Measurements from ENCODE around the gene TMEM248. TPM values are rescaled to one million over a fixed set of nuclear protein-coding genes. Genes with fewer than 3 reads are reported as not detected.
A peak's percentile ranks its signal among the peaks of the same experiment; 100 is the strongest.

Gene TMEM248
- total and polyA plus RNA-seq, 12 donors: 10.2 to 53.4 (median 43.8) TPM

GRCh38 chr7:66925255-66925654 lies 4.2 kb downstream of the TMEM248 start:
- Histone ChIP-seq H3K36me3 (peaks cover 0 to 41% (median 0%) of the 10 kb centered on the region in 9 donors), H3K4me3 (no peak overlapping the region), H3K9me3 (no peaks in the 10 kb centered on the region), H3K27ac (no peak overlapping the region), H3K27me3 (no peaks in the 10 kb centered on the region), H3K4me1 (peaks cover 10 to 82% (median 49%) of the 10 kb centered on the region in 9 donors)
- TF ChIP-seq, protein P1, sequence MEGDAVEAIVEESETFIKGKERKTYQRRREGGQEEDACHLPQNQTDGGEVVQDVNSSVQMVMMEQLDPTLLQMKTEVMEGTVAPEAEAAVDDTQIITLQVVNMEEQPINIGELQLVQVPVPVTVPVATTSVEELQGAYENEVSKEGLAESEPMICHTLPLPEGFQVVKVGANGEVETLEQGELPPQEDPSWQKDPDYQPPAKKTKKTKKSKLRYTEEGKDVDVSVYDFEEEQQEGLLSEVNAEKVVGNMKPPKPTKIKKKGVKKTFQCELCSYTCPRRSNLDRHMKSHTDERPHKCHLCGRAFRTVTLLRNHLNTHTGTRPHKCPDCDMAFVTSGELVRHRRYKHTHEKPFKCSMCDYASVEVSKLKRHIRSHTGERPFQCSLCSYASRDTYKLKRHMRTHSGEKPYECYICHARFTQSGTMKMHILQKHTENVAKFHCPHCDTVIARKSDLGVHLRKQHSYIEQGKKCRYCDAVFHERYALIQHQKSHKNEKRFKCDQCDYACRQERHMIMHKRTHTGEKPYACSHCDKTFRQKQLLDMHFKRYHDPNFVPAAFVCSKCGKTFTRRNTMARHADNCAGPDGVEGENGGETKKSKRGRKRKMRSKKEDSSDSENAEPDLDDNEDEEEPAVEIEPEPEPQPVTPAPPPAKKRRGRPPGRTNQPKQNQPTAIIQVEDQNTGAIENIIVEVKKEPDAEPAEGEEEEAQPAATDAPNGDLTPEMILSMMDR (IDR thresholded peaks at IDR 0.05): no peak
- ATAC-seq (no peak), DNase-seq (no peak)
- WGBS, 2 donors: 84% methylated on average over 3 of the region's 3 CpGs
- intact Hi-C loops (cut with DNase I): loop anchor here in 1 of 10 donors (10.0 kb wide), 1 partner anchor 70 kb away; the partner anchor contains the start of genes SBDS and TYW1

- DNase-seq (no peak), ATAC-seq (no peak)
- 86 to 88% methylated on average over 7 of the region's 7 CpGs for WGBS, 2 donors
- H3K4me3 ChIP-seq: no peak overlapping the region
- H3K27me3 ChIP-seq: no peaks in the 10 kb centered on the region
- peaks cover 7 to 76% (median 43%) of the 10 kb centered on the region in 9 donors for H3K4me1 ChIP-seq
- peaks cover 0 to 41% (median 0%) of the 10 kb centered on the region in 9 donors for H3K36me3 ChIP-seq
- H3K9me3 ChIP-seq: no peaks in the 10 kb centered on the region
- TF ChIP-seq, protein P1 (IDR thresholded peaks at IDR 0.05): no peak
- H3K27ac ChIP-seq: no peak overlapping the region
- intact Hi-C loops (cut with DNase I): loop anchor here in 1 of 10 donors (10.0 kb wide), 1 partner anchor 67 kb away; the partner anchor contains the start of genes SBDS and TYW1
Observed at GRCh38 chr7:66927348-66927948, 6.4 kb downstream of the TMEM248 start.

DNA sequence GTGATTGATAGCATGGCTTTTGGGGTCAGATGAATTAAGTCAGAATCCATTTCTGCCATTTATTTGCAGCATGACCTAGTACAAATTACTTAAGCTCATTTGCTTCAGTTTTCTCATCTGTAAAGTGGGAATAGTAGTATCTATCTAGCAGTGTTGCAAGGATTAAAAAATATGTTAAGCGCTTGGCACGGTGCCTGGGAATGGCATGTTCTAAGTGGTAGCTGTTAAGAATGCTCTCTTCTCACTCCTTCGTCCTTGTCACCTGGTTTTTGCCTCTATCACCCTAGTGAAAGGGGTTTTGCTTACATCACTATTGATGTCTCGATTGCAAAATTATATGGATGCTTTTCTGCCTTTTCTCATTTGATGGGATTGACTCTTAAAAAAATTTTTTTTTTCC lies 7.4 kb downstream of the TMEM248 start:
- DNase-seq: peak in 1 of 2 donors; percentile 17
- intact Hi-C loops (cut with DNase I): loop anchor here in 1 of 10 donors (10.0 kb wide), 1 partner anchor 66 kb away; the partner anchor contains the start of genes SBDS and TYW1
- 73% methylated on average over 4 of the region's 4 CpGs for WGBS, 2 donors
- no peak overlapping the region for H3K27ac ChIP-seq
- H3K36me3 ChIP-seq: peaks cover 0 to 38% (median 0%) of the 10 kb centered on the region in 9 donors
- H3K4me1 ChIP-seq: peaks cover 3 to 73% (median 34%) of the 10 kb centered on the region in 9 donors
- H3K4me3 ChIP-seq: no peak overlapping the region
- H3K27me3 ChIP-seq: no peaks in the 10 kb centered on the region
- H3K9me3 ChIP-seq: no peaks in the 10 kb centered on the region
- TF ChIP-seq, protein P1 (IDR thresholded peaks at IDR 0.05): no peak
- peak in 2 of 8 donors; percentile 35 to 41 for ATAC-seq

GRCh38 chr7:66929165-66929564 lies 8.1 kb downstream of the TMEM248 start:
- intact Hi-C loops (cut with DNase I): loop anchor here in 1 of 10 donors (10.0 kb wide), 1 partner anchor 66 kb away; the partner anchor contains the start of genes SBDS and TYW1

More at GRCh38 chr7:66929165-66929564, 8.1 kb downstream of the TMEM248 start:
- H3K27me3 ChIP-seq: no peaks in the 10 kb centered on the region
- peaks cover 0 to 30% (median 0%) of the 10 kb centered on the region in 9 donors for H3K36me3 ChIP-seq
- no peak for DNase-seq
- no peak overlapping the region for H3K27ac ChIP-seq
- peaks cover 3 to 73% (median 29%) of the 10 kb centered on the region in 9 donors for H3K4me1 ChIP-seq
- TF ChIP-seq, protein P1 (IDR thresholded peaks at IDR 0.05): no peak
- no peak for ATAC-seq
- H3K4me3 ChIP-seq: no peak overlapping the region
- no peaks in the 10 kb centered on the region for H3K9me3 ChIP-seq
- 89 to 90% methylated on average over 8 of the region's 8 CpGs for WGBS, 2 donors

All from heart right ventricle (tissue), 16 donors.